Hematopoietic multipotent progenitor cell treated with erythropoietin and hydrocortisone succinate and interleukin-3 and kit ligand, for 17 days (in vitro differentiated cells): Measurements from ENCODE around the gene KCTD7.
"Not testable (repeated sequence)": the region's sequence is repeated elsewhere in the genome, so short reads cannot be mapped to it uniquely, and the experiment has no call there.

Experiments
- DNase-seq: peaks from one replicate; pipeline ENCODE4 v3.0.0-alpha.2; 2015; ENCODE audit warnings: low spot score

The KCTD7 gene

DNA sequence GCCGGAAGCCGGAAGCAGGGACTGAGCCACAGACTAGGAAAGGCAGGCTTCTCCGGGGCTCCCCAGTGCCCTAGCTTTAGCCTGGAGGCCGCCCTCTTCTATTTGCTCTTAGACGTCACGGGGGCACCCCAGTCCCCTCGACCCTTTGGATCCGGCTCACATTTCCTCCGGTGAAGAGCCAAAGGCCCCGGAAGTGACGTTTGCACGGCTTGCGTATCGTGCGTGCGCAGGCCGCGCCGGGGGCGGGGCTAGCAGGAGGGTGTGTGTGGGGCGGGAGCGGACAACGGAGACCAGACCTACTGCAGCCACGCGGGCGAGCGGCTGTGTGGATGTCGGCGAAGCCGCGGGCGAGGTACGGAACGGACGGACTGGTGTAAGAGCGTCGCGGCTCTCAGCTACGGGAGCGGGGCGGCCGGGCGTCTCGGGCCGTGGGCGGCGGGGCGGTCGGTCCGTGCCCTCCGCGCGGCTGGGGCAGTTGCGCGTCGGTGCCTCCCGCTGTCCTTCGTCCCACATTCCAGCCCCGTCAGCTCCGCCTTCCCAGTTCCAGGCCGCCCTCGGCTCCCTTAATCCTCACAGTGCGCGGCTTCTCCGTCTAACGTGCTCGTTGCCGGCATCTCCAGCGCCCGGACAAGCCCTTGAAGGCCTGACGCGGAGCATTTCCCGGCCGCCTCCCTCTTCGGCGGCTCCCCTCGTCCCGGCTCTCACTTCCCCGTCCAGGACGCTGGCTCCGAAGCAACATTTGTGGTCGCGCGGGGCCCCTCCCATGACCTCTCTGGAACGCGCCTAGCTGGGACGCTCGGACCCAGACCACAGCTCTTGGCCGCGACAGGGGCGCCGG, 25.8 kb downstream of the KCTD7 start:
- DNase-seq, result peak; percentile 98

DNA sequence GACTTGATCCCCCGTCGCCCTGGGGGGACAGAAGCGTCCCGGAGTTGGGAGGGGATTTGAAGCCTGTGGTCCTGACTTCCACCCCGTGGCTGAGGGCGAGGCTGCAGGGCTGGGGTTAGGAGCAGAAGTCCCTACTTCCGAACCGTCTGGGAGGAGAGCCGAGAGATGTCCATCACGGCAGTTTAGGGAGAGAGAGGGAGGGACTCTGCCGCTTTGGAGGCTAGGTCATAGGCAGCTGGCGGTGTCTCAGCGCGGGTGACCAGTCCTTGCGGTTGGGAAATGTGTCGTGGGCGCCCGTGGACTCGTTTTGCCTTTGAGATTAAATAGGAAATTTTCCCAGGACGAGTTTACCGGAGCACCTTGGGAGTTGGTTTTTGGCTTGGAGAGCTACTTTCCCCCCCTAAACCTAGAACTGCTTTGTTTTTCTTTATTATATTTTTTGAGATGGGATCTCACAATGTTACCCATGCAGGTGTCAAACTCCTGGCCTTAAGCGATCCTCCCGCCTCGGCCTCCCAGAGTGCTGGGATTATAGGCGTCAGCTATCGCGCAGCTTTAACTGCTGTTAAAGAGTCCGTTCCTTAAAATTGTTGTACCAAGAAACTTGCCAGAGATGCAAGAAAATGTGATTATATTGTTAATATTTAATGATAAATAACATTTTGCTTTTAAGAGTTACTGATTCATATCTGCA, 26.6 kb downstream of the KCTD7 start:
- DNase-seq, result peak; percentile 31

DNA sequence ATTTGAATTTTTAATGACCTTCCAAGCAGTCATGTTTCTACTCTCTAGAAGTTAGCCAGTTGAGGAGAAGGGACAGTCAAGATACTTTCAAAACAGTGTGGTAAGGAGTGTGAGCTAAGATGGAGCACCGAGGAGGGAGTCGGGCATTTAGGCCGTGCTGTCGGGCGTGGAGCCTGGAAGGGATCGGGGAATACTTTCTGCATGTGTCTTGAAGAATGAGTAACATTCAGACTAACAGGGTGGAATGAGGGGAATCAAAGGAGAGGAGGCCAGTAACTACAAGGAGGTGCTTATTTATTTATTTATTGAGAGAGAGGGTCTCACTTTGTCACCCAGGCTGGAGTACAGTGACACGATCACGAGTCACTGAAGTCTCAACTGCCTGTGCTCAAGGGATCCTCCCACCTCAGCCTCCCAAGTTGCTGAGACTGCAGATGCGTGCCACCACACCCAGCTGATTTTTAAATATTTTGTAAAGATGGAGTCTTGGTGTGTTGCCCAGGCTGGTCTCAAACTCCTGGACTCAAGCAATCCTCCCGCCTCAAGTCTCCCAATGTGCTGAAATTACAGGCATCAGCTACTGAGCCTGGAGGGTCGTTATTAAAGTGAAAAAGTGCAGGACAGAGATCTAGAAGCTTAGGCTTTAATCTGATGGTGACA, 27.3 kb downstream of the KCTD7 start:
- peak; percentile 32 for DNase-seq

DNA sequence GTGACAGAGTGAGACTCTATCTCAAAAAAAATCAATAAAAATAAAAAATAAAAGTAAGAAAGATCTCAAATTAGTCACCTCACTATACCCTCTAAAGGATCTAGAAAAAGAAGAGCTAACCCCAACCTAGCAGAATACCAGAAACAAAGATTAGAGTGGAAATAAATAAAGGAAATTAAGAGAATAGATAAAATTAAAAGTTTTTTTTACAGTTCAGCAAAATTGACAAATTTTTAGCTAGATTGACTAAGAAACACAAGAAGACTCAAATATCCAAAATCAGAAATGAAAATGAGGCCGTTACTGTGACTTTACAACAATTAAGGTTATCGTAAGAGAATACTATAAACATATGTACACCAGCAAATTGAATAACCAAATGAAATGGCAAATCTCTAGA, 29.1 kb downstream of the KCTD7 start:
- DNase-seq, result no peak

DNA sequence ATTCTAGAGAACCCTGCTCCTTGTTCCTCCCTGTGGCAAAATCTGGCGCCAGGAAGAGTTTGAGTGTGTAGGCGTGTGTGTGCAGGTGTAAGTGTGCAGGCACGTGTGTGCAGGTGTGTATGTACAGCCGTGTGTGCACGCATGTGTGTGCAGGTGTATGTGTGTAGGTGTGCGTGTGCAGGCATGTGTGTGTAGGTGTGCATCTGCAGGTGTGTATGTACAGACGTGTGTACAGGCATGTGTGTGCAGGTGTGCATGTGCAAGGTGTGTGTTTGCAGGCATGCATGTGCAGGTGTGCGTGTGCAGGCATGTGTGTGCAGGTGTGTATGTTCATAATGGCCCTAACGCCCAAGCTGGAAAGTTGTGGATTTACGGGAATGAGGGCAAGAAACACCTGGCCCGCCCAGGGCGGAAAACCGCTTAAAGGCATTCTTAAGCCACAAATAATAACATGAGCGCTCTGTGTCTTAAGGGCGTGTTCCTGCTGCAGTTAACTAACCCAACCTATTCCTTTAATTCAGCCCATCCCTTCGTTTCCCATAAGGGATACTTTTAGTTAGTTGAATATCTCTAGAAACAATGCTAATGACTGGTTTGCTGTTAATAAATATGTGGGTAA, 34.1 kb downstream of the KCTD7 start:
- DNase-seq, result no peak

DNA sequence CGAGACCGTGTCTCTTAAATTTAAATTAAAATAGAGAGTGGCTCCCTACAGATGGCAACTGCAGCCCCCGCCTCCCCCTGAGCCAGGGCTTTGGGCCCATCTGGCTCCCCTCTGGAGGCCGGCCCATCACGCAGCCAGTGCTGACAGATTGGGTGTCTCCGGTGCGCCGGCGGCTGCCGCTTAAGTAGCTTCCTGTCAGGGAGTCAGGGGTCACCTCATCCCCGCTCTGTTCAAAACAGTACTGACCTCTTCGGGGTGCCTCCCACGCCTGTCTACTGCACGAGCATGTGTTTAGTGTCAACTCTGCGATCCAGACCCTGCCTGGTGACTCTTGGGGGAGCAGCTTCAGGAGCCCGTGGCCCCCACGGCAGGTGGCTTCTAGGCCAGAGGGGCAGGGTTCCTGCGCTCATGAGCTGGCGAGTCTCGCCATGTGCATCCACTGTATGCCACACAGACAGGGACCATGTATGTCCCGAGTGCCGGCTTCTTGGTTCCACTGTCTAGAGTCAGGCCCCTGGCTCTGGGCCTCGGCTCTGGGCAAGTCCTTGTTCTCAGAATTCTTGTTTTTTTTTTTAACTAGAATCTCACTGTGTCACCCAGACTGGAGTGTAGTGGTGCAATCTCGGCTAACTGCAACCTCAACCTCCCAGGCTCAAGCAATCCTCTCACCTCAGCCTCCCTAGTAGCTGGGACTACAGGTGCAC, 36.1 kb downstream of the KCTD7 start:
- no peak for DNase-seq

DNA sequence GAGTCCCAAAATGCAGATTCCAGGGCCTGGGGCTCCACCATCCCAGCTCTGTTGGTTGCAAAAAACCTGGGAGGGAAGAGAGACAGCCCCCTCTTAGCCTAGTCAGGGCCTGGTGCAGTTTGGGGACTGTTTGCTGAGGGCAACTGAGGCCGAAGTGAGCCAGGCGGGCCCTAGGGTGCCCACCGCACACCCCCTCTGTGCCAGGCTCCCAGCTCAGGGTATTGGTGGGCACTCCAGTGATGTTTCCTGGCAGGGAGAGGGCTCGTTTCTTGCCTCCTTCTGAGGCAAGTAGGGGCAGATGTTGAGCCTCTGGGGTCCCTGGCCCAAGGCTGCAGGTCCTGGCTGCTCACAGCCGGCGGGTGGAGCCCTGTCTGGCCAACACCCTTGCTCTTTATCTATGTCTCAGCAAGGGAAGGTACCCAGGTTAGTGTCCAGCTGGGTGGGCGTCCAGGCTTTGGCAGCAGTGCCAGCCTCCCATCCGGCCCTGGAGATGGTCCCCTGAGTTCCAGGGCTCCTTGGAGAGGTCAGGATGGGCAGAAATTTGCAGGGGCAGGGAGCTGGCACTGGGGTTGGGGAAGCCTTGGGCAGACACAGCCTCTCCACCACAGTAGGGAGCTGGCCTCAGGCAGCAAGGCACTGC, 37.8 kb downstream of the KCTD7 start:
- DNase-seq, result no peak

DNA sequence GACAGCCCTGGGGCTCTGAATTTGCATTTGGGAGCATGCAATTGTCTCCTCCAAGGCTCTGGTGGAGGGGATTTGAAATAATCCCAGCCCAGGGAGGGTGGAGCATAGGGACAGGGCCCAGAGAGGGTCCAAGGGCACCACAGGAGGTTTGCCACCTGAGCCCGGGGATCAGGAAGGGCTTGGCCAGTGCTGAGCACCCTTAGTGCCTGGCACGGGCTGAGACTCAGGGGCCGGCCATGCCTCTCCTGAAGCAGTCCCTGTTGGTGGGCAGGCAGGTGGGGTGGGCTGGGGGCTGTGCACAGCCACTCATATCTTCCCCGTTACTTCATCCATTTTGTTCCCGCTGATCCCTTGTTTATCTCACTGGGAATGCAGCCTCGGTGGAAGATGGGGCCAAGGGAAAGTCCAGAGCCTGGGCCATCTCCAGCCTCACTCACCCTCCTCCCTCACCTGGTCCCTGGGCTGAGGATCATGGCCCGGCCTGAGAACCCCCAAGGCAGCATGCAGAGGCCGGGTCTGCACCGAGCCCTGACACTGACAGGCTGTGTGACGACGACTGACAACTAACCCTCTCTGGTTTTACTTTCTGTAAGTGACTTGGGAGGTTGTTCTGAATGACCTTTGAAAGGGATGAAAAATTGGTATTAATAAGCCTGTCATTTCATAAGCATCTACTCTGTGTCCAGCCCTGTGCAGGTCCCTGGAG, 38.5 kb downstream of the KCTD7 start:
- no peak for DNase-seq

DNA sequence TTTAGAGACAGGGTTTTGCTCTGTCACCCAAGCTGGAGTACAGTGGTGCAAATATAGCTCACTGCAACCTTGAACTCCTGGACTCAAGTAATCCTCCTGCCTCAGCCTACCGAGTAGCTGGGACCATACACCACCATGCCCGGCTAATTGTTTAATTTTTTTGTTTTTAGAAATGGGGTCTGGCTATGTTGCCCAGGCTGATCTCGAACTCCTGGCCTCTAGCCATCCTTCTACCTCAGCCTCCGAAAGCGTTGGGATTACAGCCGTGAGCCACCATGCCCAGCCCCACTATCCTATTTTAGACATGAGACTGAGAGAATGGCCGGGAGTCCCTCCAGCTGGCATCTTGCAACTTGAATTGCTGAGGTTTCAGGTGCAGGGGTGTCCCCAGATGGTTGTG, 39.4 kb downstream of the KCTD7 start:
- DNase-seq, result no peak

DNA sequence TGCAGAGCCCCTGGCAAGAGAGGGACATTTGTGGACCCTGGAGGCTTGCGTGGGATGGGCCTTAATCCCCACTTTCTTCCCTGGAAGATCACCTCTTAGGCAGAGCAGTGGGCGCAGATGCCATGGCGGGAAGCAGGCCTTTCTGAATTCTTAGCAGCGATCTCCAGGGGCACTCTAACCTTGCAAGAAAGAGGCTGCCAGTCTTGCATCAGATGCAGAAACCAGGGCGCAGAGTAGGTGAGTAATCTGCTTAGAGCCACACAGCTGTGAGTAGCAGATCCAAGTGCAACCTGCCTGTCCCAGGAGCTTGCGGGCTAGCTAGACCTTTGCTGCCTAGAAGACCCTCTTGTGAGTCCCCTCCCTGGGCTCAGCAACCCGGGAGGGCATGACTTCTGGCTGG, 40.0 kb downstream of the KCTD7 start:
- no peak for DNase-seq

DNA sequence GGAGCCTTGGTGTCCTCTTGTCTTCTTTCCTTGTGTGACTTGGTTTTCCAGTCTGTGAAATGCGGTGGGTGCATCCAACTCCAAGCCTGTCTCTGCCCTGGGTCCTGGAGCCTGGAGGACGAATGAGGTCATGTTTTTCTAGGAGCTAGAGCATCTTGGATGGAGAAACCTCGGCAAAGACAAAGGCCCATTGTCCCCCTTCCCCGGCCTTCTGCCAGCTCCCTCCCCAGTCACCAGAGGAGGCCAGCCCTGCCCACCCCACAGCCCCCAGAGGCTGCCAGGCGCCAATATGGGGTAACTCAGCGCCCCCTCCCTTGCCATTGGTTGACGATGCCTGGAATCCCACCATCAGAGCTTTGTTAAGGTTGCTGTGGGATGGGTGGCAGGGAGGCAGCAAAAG, 40.4 kb downstream of the KCTD7 start:
- DNase-seq, result no peak

DNA sequence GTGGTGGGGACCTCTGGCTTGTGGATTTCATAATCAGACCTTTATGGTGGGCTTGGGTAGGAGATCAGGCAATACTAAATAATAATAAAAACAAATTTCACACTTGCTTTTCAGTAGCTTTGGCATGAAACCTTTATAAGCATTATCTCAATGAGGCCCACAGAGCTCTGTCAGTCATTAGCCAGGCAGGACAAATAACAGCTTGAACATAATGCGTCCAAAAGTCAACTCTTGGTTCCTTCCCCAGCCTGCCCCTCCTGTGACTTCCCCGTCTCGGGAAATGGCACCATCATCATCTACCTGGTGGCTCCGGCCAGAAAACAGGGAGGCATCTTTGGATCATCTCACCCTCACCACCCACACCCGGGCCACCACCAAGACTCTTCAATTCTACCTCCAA, 40.8 kb downstream of the KCTD7 start:
- DNase-seq, result no peak

DNA sequence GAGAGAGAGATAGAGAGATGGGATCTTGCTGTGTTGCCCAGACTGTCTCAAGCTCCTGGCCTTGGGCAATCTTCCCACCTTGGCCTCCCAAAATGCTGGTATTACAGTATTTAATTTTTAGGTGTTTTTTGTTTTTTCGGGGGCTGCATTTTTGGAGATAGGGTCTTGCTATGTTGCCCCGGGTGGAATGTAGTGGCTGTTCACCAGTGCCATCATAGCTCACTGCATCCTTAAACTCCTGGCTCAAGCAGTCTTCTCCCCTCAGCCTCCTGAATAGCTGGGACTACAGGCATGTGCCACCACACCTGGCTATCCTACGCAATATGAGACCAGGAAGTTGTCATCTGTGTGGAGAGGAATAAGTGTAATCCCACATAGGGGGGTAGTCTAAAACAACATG, 42.4 kb downstream of the KCTD7 start:
- DNase-seq, result no peak

DNA sequence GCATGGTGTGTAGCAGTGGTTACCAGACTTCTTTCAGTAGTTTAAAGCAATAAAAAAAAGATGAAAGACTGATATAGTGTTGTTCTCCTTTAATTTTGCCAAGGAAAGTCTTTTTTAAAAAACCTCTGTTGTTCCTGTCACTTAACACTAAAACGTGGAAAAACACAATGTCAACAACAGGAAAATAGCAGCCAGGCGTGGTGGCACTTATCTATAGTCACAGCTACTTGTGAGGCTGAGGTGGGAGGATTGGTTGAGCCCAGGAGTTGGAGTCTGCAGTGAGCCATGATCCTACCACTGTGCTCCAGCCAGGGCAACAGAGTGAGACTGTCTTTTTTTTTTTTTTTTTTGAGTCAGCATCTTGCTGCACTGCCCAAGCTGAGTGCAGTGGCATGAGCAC, 42.8 kb downstream of the KCTD7 start:
- not testable (repeated sequence) for DNase-seq

DNA sequence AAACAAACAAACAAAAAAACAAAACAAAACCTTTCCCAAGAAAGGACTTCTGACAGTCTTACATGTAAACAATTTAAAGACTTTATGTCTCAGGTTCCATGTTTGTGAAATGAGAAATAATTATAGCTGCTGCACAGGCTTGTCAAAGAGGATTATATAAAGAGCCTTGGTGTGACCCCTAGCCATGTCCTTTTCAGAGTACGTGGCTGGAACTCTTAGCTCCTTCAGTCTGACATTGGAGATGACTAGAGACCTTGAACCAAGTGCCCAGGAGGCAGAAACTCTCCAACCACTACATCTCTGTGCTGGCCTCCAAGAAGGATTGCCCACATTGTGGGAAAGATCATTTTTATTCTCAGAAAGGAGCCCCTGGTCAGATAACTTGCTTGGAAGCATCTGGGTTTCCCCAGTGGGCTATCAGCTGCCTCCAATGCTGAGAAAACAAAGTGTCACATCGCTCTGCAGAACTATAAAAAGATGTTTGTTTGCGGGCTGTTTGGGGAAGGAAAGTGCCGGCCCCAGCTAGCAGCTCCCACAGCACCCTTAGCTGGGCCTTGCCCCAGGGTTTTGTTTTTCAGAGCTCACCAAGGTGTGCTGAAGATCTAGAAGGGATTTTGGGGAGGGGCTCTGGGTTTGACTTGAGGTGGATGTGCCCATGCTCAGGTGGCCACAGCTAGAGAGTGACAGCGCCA, 43.9 kb downstream of the KCTD7 start:
- DNase-seq, result not testable (repeated sequence)

DNA sequence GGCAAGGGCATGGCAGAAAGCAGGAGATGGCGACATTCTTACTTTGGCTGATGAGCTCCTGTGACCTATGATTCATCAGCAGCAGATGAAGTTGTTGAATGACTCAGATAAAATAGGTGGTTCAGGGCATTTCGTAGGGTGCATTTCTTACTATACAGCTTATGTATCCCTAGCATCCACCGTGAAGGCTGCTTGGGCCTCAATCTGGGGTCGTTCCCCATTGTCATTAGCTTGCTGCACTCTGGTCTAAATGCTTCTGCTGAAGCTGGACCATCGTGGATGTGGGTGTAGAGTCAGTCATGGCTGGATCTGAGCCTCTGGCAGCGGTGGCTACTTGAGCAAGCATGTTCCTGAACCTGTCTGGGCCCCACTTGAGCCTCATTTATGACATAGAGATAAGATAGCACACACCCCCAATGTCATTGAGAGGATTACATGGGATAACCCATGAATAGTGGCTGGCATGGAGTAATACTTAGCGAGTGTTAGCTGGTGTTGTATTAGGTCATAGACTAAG, 44.5 kb downstream of the KCTD7 start:
- not testable (repeated sequence) for DNase-seq

DNA sequence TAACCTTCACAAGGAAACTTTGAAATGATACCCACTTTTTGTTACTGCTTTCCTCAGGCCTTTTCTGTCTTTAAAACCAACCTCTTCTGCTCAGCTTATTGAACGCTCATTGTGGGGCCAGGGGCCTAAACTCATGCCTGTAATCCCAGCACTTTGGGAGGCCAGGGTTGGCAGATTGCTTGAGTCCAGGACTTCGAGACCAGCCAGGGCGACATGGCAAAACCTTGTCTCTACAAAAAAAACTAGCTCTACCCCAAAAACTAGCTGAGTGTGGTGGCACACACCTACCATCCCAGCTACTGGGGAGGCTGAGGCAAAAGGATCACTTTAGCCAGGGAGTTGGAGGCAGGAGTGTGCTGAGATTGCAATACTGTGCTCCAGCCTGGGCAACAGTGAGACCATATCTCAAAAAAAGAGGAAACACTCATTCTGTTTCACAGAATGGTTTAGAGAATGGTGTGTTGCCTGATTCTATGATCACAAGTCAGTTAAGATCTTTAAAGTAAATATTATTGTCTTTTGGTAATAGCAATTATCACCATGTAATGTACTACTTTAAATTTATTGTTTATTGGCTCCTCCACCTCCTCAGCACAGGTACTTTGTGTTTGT, 51.1 kb downstream of the KCTD7 start:
- no peak for DNase-seq

DNA sequence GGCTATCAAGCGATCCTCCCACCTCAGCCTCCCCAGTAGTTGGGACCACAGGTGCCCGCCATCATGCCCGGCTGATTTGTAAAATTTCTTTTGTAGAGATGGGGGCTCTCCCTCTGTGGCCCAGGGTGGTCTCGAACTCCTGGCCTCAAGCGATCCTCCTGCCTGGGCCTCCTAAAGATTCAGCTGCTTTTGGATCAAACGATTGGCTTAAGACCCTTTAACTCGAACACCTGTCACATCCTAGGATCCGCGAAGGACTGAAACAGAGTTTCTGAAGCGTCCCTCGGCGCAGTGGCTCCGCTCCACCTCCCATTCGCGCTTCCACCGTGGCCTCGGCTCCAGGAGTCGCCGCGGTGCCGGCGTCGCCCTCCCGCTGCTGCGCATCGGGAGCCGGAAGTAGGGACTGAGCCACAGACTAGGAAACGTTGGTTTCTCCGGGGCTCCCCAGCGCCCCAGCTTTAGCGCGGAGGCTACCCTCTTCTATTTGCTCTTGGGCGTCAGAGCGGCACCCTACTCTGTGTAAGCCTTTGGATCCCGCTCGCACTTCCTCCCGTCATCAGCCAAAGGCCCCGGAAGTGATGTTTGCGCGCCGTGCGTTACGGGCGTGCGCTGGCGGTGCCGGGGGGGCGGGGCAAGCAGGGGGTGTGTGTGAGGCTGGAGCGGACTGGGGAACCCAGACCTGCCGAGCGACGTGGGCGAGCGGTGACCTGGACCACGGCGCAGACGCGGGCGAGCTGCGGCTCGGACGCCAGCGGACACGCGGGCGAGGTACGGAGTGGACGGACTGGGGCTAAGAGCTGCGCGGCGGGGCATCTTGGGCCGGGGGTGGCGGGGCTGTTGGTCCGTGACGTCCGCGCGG, 53.0 kb downstream of the KCTD7 start:
- DNase-seq, result peak; percentile 96
